Muscle of arm (tissue), 12 donors: ENCODE results near the gene FKBP1B. TPM values are rescaled to one million over a fixed set of nuclear protein-coding genes. Genes with fewer than 3 reads are reported as not detected.
"Not testable (repeated sequence)": the region's sequence is repeated elsewhere in the genome, so short reads cannot be mapped to it uniquely, and the experiment has no call there.

Source experiments
- DNase-seq: peaks from one replicate; pipeline ENCODE4 v3.0.0-alpha.2; 2013
- polyA plus RNA-seq, 12 donors: library from polyadenylated mRNA; unstranded; fragments of 120-200 nt; gene quantifications; one replicate each; pipeline ENCODE4 v1.2.1, GENCODE V29; 2013; ENCODE audit not compliant: insufficient read length in 12 of 12

Gene FKBP1B
- polyA plus RNA-seq, 12 donors, result 1.9 to 4.6 (median 2.9) TPM; not detected in 2

GRCh38 chr2:24021122-24021998, 28.2 kb upstream of the FKBP1B start:
- no peak for DNase-seq

- no peak for DNase-seq
These were observed 27.1 kb upstream of the FKBP1B start for GRCh38 chr2:24022324-24022974.

- DNase-seq, result no peak
These were observed 26.5 kb upstream of the FKBP1B start for GRCh38 chr2:24022975-24023575.

- DNase-seq, result no peak
These were observed 25.5 kb upstream of the FKBP1B start for GRCh38 chr2:24024018-24024417.

- no peak for DNase-seq
These were observed 24.4 kb upstream of the FKBP1B start for GRCh38 chr2:24024996-24025663.

GRCh38 chr2:24026233-24026632, 23.3 kb upstream of the FKBP1B start:
- DNase-seq, result no peak

GRCh38 chr2:24038786-24039499, 10.6 kb upstream of the FKBP1B start:
- DNase-seq, result no peak

- no peak for DNase-seq
These were observed 9.0 kb upstream of the FKBP1B start for GRCh38 chr2:24040511-24040910.

- not testable (repeated sequence) for DNase-seq
These were observed 6.4 kb upstream of the FKBP1B start for GRCh38 chr2:24043133-24043532.

- DNase-seq, result no peak
These were observed 3.7 kb upstream of the FKBP1B start for GRCh38 chr2:24045511-24046508.

GRCh38 chr2:24046599-24046929, 3.0 kb upstream of the FKBP1B start:
- no peak for DNase-seq

- DNase-seq, result peak; percentile 96
These were observed 2.4 kb upstream of the FKBP1B start, which contains the start of gene WDCP for GRCh38 chr2:24046930-24047702. Gene WDCP, minus strand, starts transcription at chr2:24047391. Its CDS starts 7,897 bp downstream, at chr2:24039494.

- DNase-seq, result no peak
These were observed 1.9 kb upstream of the FKBP1B start for GRCh38 chr2:24047703-24048033.

- no peak for DNase-seq
These were observed 614 bp upstream of the FKBP1B start for GRCh38 chr2:24048769-24049484.

GRCh38 chr2:24050041-24050979, 769 bp downstream of the FKBP1B start:
- peak; percentile 17 for DNase-seq

GRCh38 chr2:24051833-24052232, 2.3 kb downstream of the FKBP1B start:
- DNase-seq, result no peak

- no peak for DNase-seq
These were observed 3.4 kb downstream of the FKBP1B start for GRCh38 chr2:24052951-24053350.
